Brain microvascular endothelial cell (primary cell): Measurements from ENCODE around the gene YIPF1.

Source experiments
- DNase-seq: peaks from one replicate; pipeline ENCODE4 v3.0.0-alpha.2; 2020
- H3K27ac ChIP-seq: fragments of 250-450 bp; sonication (Bioruptor Pico); 2 replicates; pipeline ENCODE4 v1.5.1; 2020; ENCODE audit warnings: mild to moderate bottlenecking, moderate library complexity
- H3K27me3 ChIP-seq: fragments of 250-450 bp; sonication (Bioruptor Pico); replicated peaks from 2 replicates; pipeline ENCODE4 v1.5.1; 2020; ENCODE audit warnings: mild to moderate bottlenecking
- H3K36me3 ChIP-seq: fragments of 250-450 bp; sonication (Bioruptor Pico); replicated peaks from 2 replicates; pipeline ENCODE4 v1.5.1; 2020; ENCODE audit warnings: mild to moderate bottlenecking
- H3K4me3 ChIP-seq: 2 replicates; pipeline ENCODE4 v1.5.1; 2011; ENCODE audit warnings: low read depth, mild to moderate bottlenecking, control low read depth, low read length, moderate library complexity
- CTCF ChIP-seq: IDR thresholded peaks from 2 replicates; pipeline ENCODE4 v1.5.1; 2011; ENCODE audit warnings: low read depth, mild to moderate bottlenecking, moderate library complexity, low read length, control low read depth, inconsistent platforms; ENCODE audit errors: missing control alignments
- in situ Hi-C: cut with HindIII; loops from 2 replicates; pipeline ENCODE4 v1.10.0; 2017; ENCODE audit warnings: low sequenced_read_pairs, low pct_ligation_motif_present

Gene YIPF1

GRCh38 chr1:53869454-53870117 lies 20.0 kb downstream of the YIPF1 start:
- H3K4me3 ChIP-seq, result no peak overlapping the region
- in situ Hi-C loops, result no loop called here
- no peak overlapping the region for H3K27ac ChIP-seq
- no peaks in the 10 kb centered on the region for H3K27me3 ChIP-seq
- peaks cover 20% of the 10 kb centered on the region for H3K36me3 ChIP-seq
- TF ChIP-seq CTCF, result no peak
- no peak for DNase-seq

- in situ Hi-C loops, result no loop called here
Measured at GRCh38 chr1:53868565-53868964, 21.0 kb downstream of the YIPF1 start.

GRCh38 chr1:53862507-53862906 lies 27.1 kb downstream of the YIPF1 start:
- in situ Hi-C loops, result no loop called here
- Histone ChIP-seq H3K27me3 (no peaks in the 10 kb centered on the region), H3K36me3 (peaks cover 14% of the 10 kb centered on the region), H3K27ac (no peak overlapping the region), H3K4me3 (no peak overlapping the region)
- DNase-seq, result no peak
- TF ChIP-seq CTCF, result no peak

More at GRCh38 chr1:53868565-53868964, 21.0 kb downstream of the YIPF1 start:
- Histone ChIP-seq H3K27ac (no peak overlapping the region), H3K27me3 (no peaks in the 10 kb centered on the region), H3K36me3 (peaks cover 20% of the 10 kb centered on the region), H3K4me3 (no peak overlapping the region)
- TF ChIP-seq CTCF, result no peak
- no peak for DNase-seq

- Histone ChIP-seq H3K4me3 (no peak overlapping the region), H3K27ac (no peak overlapping the region), H3K36me3 (peaks cover 12% of the 10 kb centered on the region), H3K27me3 (no peaks in the 10 kb centered on the region)
- in situ Hi-C loops, result no loop called here
- peak; percentile 16 for DNase-seq
- peak; percentile 92 for TF ChIP-seq CTCF
Measured at GRCh38 chr1:53860967-53861411, 28.6 kb downstream of the YIPF1 start.

- Histone ChIP-seq H3K4me3 (no peak overlapping the region), H3K36me3 (peaks cover 3% of the 10 kb centered on the region), H3K27ac (no peak overlapping the region), H3K27me3 (no peaks in the 10 kb centered on the region)
- TF ChIP-seq CTCF, result no peak
- in situ Hi-C loops, result no loop called here
- DNase-seq, result no peak
Measured at GRCh38 chr1:53851571-53852285, 37.9 kb downstream of the YIPF1 start.
